ENCODE results near the gene EMX1. TPM values are rescaled to one million over a fixed set of nuclear protein-coding genes. Genes with fewer than 3 reads are reported as not detected.

EMX1 gene
- total RNA-seq, 1 experiment from 2014 or later = 0.72 TPM

GRCh38 chr2:72961853-72962468 is 44.6 kb downstream of the EMX1 start:
- Mint-ChIP-seq H3K36me3 (ENCODE audit: insufficient read depth in 1 of 3, low read depth in 3 of 3) (peaks cover 9 to 16% (median 13%) of the 10 kb centered on the region in 3 experiments; a peak in 5 of 7 replicates), H3K4me1 (peaks cover 49 to 53% of the 10 kb centered on the region in 2 experiments), H3K9me3 (no peaks in the 10 kb centered on the region), H3K4me3 (no peak overlapping the region), H3K27ac (no peak overlapping the region), H3K27me3 (ENCODE audit: low read depth) (peaks cover 12% of the 10 kb centered on the region)
- no peak overlapping the region for H4K5ac ChIP-seq (ENCODE audit: insufficient read length, low read depth, low read length)
- no peak for DNase-seq
- H3K9me3 ChIP-seq (ENCODE audit: control insufficient read depth, low read depth, low read length) = no peaks in the 10 kb centered on the region
- no CpG with 5 or more reads among the region's 8 CpGs for WGBS (ENCODE audit: extremely low coverage, insufficient read length, low lambda C conversion rate)
- no peak overlapping the region for H2BK15ac ChIP-seq (ENCODE audit: low read depth, low read length)
- H4K8ac ChIP-seq (replicated peaks; ENCODE audit: insufficient read length, low read depth, low read length) = no peak overlapping the region
- no peak overlapping the region for H2BK5ac ChIP-seq (ENCODE audit: insufficient read length, low read length)
- H3K23ac ChIP-seq (ENCODE audit: insufficient read length, low read depth, low read length) = no peak overlapping the region
- H3K23me2 ChIP-seq (ENCODE audit: insufficient read length, low read depth, low read length, poor library complexity, severe bottlenecking) = no peaks in the 10 kb centered on the region
- no peak overlapping the region for H3K18ac ChIP-seq (ENCODE audit: insufficient read length, low read depth, low read length)
- H2BK20ac ChIP-seq (ENCODE audit: low read depth, low read length, poor library complexity, severe bottlenecking) = no peak overlapping the region
- H3K79me1 ChIP-seq (ENCODE audit: insufficient read depth, low read depth, low read length, poor library complexity, severe bottlenecking) = no peaks in the 10 kb centered on the region
- H2BK12ac ChIP-seq (ENCODE audit: insufficient read length, low read depth, low read length) = no peak overlapping the region
- H3K4ac ChIP-seq (ENCODE audit: low read depth, low read length) = no peak overlapping the region
- no peaks in the 10 kb centered on the region for H3K27me3 ChIP-seq (ENCODE audit: insufficient read depth, low read length)
- TF ChIP-seq CTCF (conservative IDR thresholded peaks at IDR 0.05) = no peak
- H3K9ac ChIP-seq (ENCODE audit: extremely low read depth, insufficient read length, low read length) = no peak overlapping the region
- no peak overlapping the region for H3K27ac ChIP-seq (ENCODE audit: insufficient read length, low read depth, low read length)
- H3K4me2 ChIP-seq (ENCODE audit: insufficient read depth, insufficient read length, low read length) = no peak overlapping the region
- H3K79me2 ChIP-seq (ENCODE audit: insufficient read depth, low read length) = no peaks in the 10 kb centered on the region
- H3K14ac ChIP-seq (ENCODE audit: insufficient read depth, low read length) = no peak overlapping the region; the same call in 1 of the 2 replicates
- H4K20me1 ChIP-seq (ENCODE audit: control insufficient read depth, insufficient read depth, insufficient read length) = no peaks in the 10 kb centered on the region
- no peak overlapping the region for H2BK120ac ChIP-seq (ENCODE audit: low read depth, low read length, poor library complexity, severe bottlenecking)
- H2AK5ac ChIP-seq (ENCODE audit: insufficient read length, low read length) = no peak overlapping the region
- H2AFZ ChIP-seq (ENCODE audit: low read length) = no peak overlapping the region
- no peak overlapping the region for H3K56ac ChIP-seq (ENCODE audit: insufficient read length, low read depth, low read length)
- no peak overlapping the region for H3T11ph ChIP-seq (ENCODE audit: low read length)
- no peak overlapping the region for H4K91ac ChIP-seq (ENCODE audit: insufficient read length, low read depth, low read length)
- peaks cover 14% of the 10 kb centered on the region; the same call in 1 of the 2 replicates for H3K4me1 ChIP-seq (ENCODE audit: insufficient read depth, low read length)
